OCI-LY1 (cell line): ENCODE data around the gene ENSA.
A peak's percentile ranks its signal among the peaks of the same experiment; 100 is the strongest.

Source experiments
- H2AFZ ChIP-seq: fragments of 200-600 bp; sonication (generic), shearing (Covaris generic); 2 replicates; pipeline ENCODE4 v1.6.0; 2014; ENCODE audit warnings: antibody characterized with exemption, mild to moderate bottlenecking, low read length
- H3F3A ChIP-seq: fragments of 200-600 bp; sonication (generic), shearing (Covaris generic); 2 replicates; pipeline ENCODE4 v1.6.0; 2014; ENCODE audit warnings: mild to moderate bottlenecking, antibody characterized with exemption, low read length, moderate library complexity; ENCODE audit not compliant: insufficient read depth
- H3K27ac ChIP-seq: fragments of 200-600 bp; sonication (generic); 2 replicates; pipeline ENCODE4 v1.5.1; 2014; ENCODE audit warnings: low read length, mixed run types, mild to moderate bottlenecking, low read depth; ENCODE audit not compliant: poor library complexity, severe bottlenecking
- H3K27me3 ChIP-seq: fragments of 200-600 bp; sonication (generic); 2 replicates; pipeline ENCODE4 v1.6.0; 2014; ENCODE audit warnings: antibody characterized with exemption, mild to moderate bottlenecking, low read length, moderate library complexity; ENCODE audit not compliant: insufficient read depth
- H3K36me3 ChIP-seq: fragments of 200-600 bp; sonication (generic); 2 replicates; pipeline ENCODE4 v1.6.1; 2014; ENCODE audit warnings: mild to moderate bottlenecking, antibody characterized with exemption, low read length, moderate library complexity, mixed read lengths; ENCODE audit not compliant: insufficient read depth
- H3K4me1 ChIP-seq: fragments of 200-600 bp; sonication (generic); 2 replicates; pipeline ENCODE4 v1.5.1; 2014; ENCODE audit warnings: mild to moderate bottlenecking, low read length, moderate library complexity; ENCODE audit not compliant: insufficient read depth, severe bottlenecking
- H3K4me2 ChIP-seq: fragments of 200-600 bp; sonication (generic), shearing (Covaris generic); 2 replicates; pipeline ENCODE4 v1.6.1; 2014; ENCODE audit warnings: low read length
- H3K4me3 ChIP-seq: fragments of 200-600 bp; sonication (generic); 2 replicates; pipeline ENCODE4 v1.5.1; 2014; ENCODE audit warnings: low read length, low read depth, mild to moderate bottlenecking, mixed read lengths; ENCODE audit not compliant: poor library complexity, severe bottlenecking
- H3K79me2 ChIP-seq: fragments of 200-600 bp; shearing (Covaris generic); 2 replicates; pipeline ENCODE4 v1.6.1; 2016; ENCODE audit warnings: mixed run types, low read length, mixed read lengths; ENCODE audit not compliant: insufficient read depth
- H3K9ac ChIP-seq: fragments of 200-600 bp; sonication (generic), shearing (Covaris generic); 2 replicates; pipeline ENCODE4 v1.6.1; 2014; ENCODE audit warnings: mild to moderate bottlenecking, low read length, mixed read lengths
- H3K9me2 ChIP-seq: fragments of 200-600 bp; sonication (generic), shearing (Covaris generic); 2 replicates; pipeline ENCODE4 v1.6.1; 2014; ENCODE audit warnings: low read depth, mild to moderate bottlenecking, low read length, mixed read lengths
- H3K9me3 ChIP-seq: fragments of 200-600 bp; shearing (Covaris generic); 2 replicates; pipeline ENCODE4 v1.6.1; 2014; ENCODE audit warnings: low read length, mixed read lengths
- H4K20me1 ChIP-seq: fragments of 200-600 bp; sonication (generic), shearing (Covaris generic); 2 replicates; pipeline ENCODE4 v1.6.0; 2016; ENCODE audit warnings: mild to moderate bottlenecking, low read length; ENCODE audit not compliant: insufficient read depth
- CTCF ChIP-seq: fragments of 200-600 bp; sonication (generic), shearing (Covaris generic); IDR thresholded peaks from 2 replicates; pipeline ENCODE4 v1.5.1; 2017; ENCODE audit warnings: mild to moderate bottlenecking, antibody characterized with exemption, low read length, moderate library complexity, mixed read lengths
- EZH2 ChIP-seq: fragments of 200-600 bp; sonication (generic), shearing (Covaris generic); IDR thresholded peaks from 2 replicates; pipeline ENCODE4 v1.8.0; 2017; ENCODE audit warnings: borderline replicate concordance, mixed run types, mild to moderate bottlenecking, antibody characterized with exemption, low read length, moderate library complexity, mixed read lengths

The ENSA gene

GRCh38 chr1:150579945-150580642, 49.3 kb downstream of the ENSA start:
- Histone ChIP-seq H2AFZ (no peak overlapping the region), H3K9ac (peak overlapping the region; percentile 77), H3K4me2 (peak overlapping the region; percentile 70), H3F3A (no peaks in the 10 kb centered on the region), H3K79me2 (peaks cover 43% of the 10 kb centered on the region), H4K20me1 (0 out of 2 replicates have a peak, but pooled peaks cover 5% of the 10 kb centered on the region), H3K9me3 (no peaks in the 10 kb centered on the region), H3K9me2 (no peaks in the 10 kb centered on the region), H3K4me1 (peaks cover 38% of the 10 kb centered on the region), H3K36me3 (peaks cover 41% of the 10 kb centered on the region), H3K27ac (peak overlapping the region; percentile 81), H3K27me3 (no peaks in the 10 kb centered on the region), H3K4me3 (peak overlapping the region; percentile 93)
- no peak for TF ChIP-seq CTCF
- no peak for TF ChIP-seq EZH2

- 0 out of 2 replicates have a peak, but pooled peaks cover 5% of the 10 kb centered on the region for H3F3A ChIP-seq
- TF ChIP-seq CTCF: no peak
- TF ChIP-seq EZH2: no peak
- 0 out of 2 replicates have a peak, but pooled peaks cover 5% of the 10 kb centered on the region for H4K20me1 ChIP-seq
Measured at GRCh38 chr1:150579110-150579944, 50.1 kb downstream of the ENSA start, which contains the start of gene MCL1. Gene MCL1 (minus strand): TSS chr1:150579610. CDS start chr1:150579530, 80 bp downstream.

GRCh38 chr1:150578272-150579109, 50.9 kb downstream of the ENSA start:
- 0 out of 2 replicates have a peak, but pooled peaks cover 5% of the 10 kb centered on the region for H3F3A ChIP-seq
- 0 out of 2 replicates have a peak, but pooled peaks cover 5% of the 10 kb centered on the region for H4K20me1 ChIP-seq
- H3K4me1 ChIP-seq: peaks cover 54% of the 10 kb centered on the region
- H3K9me3 ChIP-seq: no peaks in the 10 kb centered on the region
- peaks cover 52% of the 10 kb centered on the region for H3K79me2 ChIP-seq
- peak overlapping the region; percentile 93 for H3K4me3 ChIP-seq
- H3K36me3 ChIP-seq: peaks cover 57% of the 10 kb centered on the region
- peak overlapping the region; percentile 99 for H3K27ac ChIP-seq
- TF ChIP-seq EZH2 (no peak), CTCF (no peak)
- H3K9ac ChIP-seq: peak overlapping the region; percentile 95
- H3K4me2 ChIP-seq: peak overlapping the region; percentile 94
- no peak overlapping the region for H2AFZ ChIP-seq
- no peaks in the 10 kb centered on the region for H3K9me2 ChIP-seq
- H3K27me3 ChIP-seq: no peaks in the 10 kb centered on the region

More at GRCh38 chr1:150579110-150579944, 50.1 kb downstream of the ENSA start, which contains the start of gene MCL1:
- Histone ChIP-seq H3K4me1 (peaks cover 45% of the 10 kb centered on the region), H3K4me3 (peak within 1 kb of the TSS; percentile 93), H3K9ac (peak within 1 kb of the TSS; percentile 95), H3K27ac (peak within 1 kb of the TSS; percentile 99), H3K79me2 (peaks cover 51% of the 10 kb centered on the region), H3K4me2 (peak within 1 kb of the TSS; percentile 94), H3K27me3 (no peaks in the 10 kb centered on the region), H3K9me2 (no peaks in the 10 kb centered on the region), H3K36me3 (peaks cover 49% of the 10 kb centered on the region), H3K9me3 (no peaks in the 10 kb centered on the region), H2AFZ (no peak within 1 kb of the TSS)
